DLD1 (cell line): ENCODE measurements around the gene GPR31.

Experiments used
- in situ Hi-C: cut with HindIII; loops from 2 replicates; pipeline ENCODE4 v1.10.0; 2017; ENCODE audit warnings: low sequenced_read_pairs

Gene GPR31

DNA sequence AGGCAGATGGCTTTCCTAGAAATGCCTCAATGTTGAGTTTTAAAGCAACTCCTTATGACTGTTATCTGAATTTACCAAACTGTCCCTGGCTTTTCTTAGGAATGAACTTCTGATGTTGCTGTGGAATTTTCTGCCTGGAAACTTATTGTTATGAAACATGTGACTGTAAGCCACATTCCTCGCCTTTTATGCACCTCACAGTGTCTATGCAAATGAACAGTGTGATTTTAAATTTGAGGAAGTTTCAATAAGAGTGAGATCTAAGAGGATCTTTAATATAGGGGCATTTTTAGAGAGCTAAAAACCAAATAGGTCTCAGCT lies 37.2 kb downstream of the GPR31 start:
- in situ Hi-C loops, result no loop called here

DNA sequence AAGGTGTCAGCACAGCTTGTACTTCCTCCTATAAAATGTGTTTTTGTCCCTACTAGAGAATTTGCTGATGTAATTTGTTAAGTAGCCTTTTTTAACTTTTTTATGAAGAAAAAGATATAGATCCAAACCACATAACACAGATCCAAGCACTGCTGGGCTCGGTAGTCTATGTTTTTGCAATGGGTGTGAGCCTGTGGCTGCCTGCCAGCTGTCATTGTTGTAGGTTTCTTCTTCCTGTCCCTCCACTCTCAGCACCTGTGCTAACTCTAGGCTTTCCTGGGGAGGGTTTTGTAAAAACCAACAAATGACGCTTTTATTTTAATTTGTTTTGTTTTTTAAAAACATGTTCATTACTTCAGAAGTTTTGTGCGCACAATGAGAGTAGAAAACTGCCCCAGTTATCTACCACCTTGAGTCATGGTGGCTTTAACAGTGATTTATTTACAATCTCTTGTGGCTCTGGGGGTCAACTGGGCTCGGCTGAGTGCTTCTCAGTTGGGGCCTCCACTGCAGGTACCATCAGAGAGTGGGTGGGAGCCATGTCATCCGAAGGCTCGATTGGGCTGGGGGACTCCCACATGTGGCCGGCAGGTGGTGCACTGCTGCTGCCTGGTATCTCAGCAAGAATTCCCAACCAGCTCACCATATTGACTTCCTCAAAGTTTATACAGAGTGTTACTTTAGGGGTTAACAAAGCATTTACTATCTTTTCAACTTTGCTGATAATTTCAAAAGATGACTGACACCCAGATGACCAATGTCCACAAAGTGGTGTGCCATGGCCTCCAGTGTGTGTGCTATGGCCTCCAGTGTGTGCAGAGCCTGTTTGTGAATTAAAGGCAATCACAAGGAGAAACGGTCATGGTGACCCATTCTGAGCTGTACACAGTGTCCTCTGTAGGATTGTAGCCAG lies 37.9 kb downstream of the GPR31 start:
- in situ Hi-C loops, result no loop called here

DNA sequence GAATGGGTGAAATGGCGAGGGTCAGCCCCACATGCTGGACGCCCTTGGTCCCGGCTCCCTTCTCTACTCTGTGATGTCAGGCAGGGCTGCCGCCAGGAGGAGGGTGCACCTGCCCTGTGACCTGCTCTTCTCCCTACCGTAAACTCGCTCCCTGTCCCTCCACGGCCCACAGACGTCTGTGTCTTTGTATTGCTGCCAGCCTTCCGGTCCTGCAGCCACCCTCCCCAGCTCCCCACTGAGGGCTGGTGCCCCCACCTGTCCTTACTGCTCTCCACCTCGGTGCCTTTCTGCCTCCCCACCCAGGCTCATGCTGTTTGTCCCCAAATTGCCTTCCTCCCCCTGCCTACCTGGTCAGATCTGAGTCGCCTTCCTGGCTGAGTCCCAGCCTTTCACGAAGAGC lies 38.9 kb downstream of the GPR31 start:
- in situ Hi-C loops, result no loop called here

DNA sequence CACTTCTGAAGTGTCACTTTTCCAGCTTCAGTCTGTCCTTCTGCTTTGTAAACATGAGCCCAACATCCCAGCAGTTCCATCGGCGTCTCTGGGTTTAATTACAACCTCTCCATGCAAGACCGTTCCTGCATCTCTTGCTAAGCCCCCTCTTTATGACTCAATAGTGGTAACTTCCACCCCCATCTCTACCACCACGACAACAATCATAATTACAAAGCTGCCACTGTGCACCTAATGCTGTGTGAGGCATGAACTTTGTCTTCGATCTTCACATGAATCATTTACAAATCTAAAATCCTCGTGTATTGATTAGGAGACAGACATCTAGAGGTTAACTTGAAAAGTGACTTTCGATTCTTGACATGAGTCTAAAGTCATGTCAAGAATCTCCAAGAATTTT lies 39.8 kb downstream of the GPR31 start:
- in situ Hi-C loops, result no loop called here

DNA sequence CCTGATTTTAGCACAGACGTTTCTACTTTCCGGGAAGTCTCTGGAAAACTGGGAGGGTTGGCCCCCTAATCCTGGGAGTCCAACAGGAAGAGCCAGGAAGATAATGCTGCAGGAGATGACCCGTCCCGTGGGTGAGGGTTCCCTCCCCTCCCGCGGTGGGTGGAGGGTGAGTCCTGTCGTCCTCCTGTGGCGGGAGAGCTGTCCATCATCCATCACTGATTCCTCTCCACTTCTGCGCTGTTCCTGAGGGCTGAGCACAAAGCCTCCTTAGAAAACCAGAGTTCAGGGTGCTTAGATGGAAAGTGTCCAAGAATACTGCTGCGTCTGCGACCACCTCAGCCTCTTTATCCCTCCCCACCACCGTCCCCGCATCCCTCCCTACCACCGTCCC lies 40.9 kb downstream of the GPR31 start:
- in situ Hi-C loops, result no loop called here

DNA sequence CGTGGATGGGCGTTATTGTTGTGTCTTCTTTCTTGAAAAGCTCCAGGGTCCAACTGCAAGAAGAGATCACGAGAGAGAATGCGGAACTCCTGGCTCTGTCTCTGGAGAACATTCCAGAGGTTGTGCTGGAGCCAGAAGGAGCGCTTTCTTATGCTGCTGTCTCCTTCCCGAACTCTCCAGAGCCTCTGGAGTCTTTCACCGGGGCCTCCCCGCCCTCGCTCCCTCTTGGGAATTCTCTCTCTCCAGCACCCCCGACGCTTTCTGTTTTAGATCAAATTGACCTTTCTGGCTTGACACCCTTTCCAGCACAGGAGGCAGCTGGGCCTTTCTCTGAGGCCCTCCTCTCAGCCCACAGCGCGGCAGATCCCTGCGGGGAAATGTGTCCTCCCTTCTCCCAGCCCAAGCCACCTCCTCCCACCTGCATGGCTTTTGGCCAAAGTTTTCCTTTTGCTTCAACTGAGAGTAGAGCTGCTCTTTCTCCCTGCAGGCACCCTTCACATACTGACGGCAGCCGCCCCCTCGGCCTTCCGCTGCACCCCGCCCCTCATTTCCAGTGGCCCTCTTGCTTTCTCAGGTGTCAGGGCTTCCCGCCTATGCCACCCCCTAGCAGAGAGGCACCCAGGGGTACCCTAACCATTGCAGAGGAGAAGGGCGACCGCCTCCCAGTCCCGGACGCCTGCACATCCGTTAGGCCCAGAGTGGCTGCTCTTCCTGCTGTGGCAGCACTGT lies 41.5 kb downstream of the GPR31 start:
- in situ Hi-C loops, result no loop called here

DNA sequence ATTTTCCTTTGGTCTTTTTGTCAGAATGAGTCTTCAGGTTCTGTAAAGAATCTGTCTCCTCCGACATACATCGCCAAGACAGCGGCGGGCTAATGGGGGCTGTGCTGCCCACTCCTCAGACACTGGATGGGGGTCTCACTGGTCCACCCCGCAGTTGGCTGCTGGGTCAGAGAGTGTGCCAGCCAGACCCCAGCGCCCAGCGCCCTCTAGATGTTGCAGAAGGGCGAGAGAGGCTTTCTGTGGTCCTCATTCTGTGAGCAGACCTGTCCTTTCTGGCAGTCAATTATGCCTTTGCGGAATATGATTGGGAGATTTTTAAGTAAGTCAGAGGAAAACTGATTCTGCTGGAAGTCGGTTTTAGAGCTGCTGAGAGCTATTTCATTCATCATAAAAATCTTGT lies 42.7 kb downstream of the GPR31 start:
- in situ Hi-C loops, result no loop called here

DNA sequence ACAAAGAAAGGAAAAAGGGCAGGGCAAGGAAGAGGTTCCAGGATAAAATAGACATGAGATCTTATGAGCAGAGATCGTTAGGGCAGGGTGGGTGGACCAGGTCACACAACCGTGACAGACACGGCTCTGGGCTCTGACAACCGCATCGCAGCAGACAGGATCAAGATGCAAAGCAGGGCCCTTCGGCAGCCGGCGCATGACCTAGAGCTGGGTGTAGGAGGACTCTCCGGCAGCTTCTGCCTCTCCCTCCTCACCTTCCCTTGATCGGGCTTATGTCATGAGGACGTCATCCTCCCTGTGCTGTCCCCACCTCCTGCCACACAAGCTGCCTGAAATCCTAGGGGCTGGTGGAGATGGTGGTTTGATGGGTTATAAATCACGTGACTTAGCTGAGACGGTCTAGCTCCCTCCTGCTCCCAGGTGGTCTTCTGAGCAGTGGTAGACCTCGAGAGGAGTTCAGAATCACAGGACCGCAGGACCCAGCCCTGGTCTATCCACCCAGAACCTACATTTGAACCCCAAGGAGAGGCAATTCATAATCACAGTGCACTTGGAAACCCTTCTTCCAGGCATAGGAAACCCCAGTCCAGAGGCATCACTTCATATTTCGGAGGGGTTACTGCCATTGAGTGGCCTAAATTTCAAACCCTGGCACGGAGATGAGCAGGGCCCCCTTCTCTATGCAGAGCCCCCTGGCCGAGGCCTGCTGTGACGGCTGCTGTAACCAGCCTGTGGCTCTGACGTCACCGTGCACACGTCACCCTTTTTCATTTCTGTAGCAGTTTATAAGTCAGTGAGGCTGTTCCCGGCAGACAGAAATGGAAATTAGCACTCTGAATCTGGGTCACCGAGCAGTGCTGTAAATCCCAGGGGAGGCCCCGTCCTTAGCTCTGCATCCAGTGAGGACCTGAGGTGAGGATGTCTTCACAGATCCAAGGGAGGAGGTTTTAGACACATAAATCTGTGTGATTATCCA lies 43.6 kb downstream of the GPR31 start:
- in situ Hi-C loops, result no loop called here

DNA sequence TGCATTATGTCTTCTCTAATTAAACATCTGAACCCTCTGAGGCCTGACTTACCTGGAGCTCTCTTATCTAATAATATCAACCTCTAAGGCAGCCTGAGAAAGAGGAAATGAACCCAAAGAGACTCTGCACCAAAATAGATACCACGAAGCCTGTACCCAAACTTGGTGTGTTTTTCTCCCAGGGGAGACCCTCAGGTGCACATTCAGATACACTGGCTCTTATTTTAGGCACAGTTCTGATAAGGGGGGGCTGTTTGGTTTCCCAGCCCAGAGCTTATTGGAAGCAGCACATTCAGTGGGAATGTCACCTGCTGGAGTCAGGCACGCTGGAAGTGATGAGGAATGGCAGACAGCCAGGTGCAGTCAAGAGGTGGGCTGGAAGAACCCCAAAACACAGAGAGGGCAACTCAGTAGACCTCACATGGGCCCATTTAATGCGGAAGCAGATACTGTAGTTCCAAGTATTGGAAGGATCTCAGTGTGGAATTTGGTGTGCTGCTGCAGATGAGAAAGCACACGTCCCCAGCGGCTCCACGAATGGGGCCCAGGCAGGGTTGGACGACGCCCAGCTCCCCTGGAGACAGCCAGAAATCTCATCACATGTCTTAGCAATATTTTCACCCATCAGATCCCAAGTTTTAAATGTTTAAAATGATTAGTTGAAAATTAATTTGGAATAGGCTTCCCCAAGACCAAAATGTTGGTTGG lies 44.6 kb downstream of the GPR31 start:
- in situ Hi-C loops, result no loop called here

DNA sequence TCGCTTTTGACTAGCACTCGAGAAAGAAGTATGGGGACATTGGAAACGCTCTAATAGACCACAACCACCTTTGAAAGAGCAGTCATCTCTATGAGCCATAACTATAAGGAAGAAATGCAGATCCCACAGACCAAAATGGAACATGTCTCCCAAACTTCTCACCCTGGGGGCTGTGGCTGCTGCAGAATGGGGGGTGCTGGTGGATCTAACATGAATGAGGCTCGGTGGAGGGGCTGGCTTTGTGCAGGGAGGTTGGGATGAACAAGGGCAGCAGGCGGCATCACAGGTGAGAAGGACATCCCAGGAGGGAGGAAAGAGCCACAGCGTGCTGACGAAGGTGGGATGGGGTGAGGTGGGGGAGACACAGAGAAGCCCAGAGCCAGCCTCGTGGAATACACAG lies 45.4 kb downstream of the GPR31 start:
- in situ Hi-C loops, result no loop called here

DNA sequence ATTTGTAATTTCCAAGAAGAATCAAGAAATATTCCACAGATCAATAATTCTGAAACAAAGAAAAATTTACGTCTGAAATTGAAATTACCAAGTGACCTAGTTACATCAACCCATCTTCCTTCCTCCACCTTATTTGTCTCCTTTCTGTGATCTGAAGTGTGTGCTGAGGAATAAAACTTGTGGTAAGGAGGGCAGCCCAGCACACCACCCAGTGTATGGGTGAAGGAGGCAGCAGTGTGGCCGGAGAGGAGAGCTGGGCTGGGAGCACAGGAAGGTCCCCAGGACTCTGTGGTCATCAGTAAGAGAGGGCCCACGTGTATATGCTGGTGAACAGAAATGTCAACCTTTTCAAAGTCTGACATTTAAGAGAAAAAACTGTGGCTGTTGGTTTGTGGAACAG lies 46.2 kb downstream of the GPR31 start:
- in situ Hi-C loops, result no loop called here

DNA sequence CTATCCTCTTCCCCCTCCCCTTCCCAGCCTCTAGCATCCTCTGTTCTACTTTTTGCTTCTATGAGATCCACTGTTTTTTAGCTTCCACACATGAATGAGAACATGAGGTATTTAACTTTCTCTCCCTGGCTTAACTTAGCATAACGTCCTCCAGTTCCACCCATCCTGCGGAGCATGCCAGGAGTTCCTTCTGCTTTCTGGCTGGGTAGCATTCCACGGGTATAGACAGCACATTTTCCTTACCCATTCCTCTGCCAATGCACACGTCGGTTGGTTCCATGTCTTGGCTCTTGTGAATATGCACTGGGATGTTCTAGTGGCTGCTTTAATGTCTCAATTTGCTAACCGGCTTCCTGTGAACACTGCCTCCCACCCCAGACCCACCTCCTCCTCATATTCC lies 48.1 kb downstream of the GPR31 start:
- in situ Hi-C loops, result no loop called here

DNA sequence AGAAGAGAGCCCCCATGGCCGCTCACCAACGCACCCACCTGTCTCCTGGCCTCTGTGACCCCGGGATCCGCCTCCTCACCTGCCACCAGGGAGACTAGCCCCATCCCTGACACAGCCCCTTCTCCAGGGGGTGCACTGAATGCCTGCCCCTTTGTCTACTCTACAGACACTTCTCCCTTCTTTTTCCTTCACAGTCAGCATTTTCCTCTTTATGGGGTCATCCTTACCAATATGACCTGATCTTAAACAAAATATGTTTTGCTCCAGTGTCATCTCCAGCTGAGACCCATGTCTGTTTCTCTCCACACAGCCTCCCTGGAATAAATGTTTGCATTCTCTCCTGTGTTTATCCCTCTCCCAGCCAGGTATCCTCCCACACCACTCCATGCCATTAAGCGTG lies 49.5 kb downstream of the GPR31 start:
- in situ Hi-C loops, result no loop called here

DNA sequence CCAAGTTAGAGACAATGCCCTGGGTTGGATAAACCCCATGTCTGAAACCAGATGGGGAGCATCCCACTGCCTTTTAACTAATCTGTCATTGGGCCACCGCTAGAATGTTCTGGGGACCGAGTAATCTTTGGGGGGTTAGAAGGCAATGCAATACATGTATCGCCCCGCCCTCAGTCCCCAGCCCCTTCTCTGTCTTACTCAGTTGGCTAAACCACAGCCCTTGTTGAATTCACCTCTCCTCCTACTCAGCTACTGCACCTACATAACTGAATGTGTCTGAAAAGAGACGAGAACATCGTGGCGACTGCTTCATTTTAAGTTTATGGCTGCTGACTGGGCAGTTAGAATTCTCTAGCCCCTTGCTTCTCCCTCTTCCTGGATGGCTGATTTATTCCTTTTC lies 50.0 kb downstream of the GPR31 start:
- in situ Hi-C loops, result no loop called here

DNA sequence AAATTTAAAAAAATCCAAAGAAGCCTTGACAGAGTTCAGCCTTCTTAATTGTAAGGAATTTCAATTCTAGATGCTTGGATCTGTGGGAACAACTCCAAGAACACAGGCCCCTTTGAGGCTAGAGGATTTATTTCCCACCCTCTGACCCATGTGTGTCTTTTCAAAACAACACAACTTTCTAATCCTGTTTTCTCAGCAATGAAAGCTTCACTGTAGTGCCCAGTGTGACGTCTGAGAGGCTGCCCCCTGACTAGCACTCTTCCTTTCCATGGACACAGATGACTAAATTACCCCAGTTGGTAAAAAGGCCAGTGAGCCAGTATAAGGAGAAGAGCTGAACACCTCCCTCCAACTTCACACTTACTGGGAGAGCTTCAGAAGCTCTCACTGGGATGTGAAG lies 51.4 kb downstream of the GPR31 start:
- in situ Hi-C loops, result no loop called here
